ENCODE measurements around the gene GTF3C5. TPM values are rescaled to one million over a fixed set of nuclear protein-coding genes. Genes with fewer than 3 reads are reported as not detected.
A peak's percentile ranks its signal among the peaks of the same experiment; 100 is the strongest.
"Not testable (repeated sequence)": the region's sequence is repeated elsewhere in the genome, so short reads cannot be mapped to it uniquely, and the experiment has no call there.

Gene GTF3C5
- total and polyA plus RNA-seq, 2 donors (not counting 1 experiment from before 2014, with no cell fraction given) = 32.2 to 32.4 TPM

GRCh38 chr9:132996526-132996925, 34.3 kb upstream of the GTF3C5 start:
- TF ChIP-seq CTCF (conservative IDR thresholded peaks at IDR 0.05 in 1 of 2, IDR thresholded peaks at IDR 0.05 in 1 of 2; ENCODE audit: low read depth in 1 of 2, low read length in 2 of 2) (no peak), EZH2 (IDR thresholded peaks at IDR 0.05; ENCODE audit: low read length, missing control alignments) (no peak)

GRCh38 chr9:132997591-132997990, 33.2 kb upstream of the GTF3C5 start:
- Histone ChIP-seq H3K79me2 (ENCODE audit: control insufficient read depth, insufficient read depth, low read length) (no peaks in the 10 kb centered on the region), H3K4me2 (ENCODE audit: extremely low read depth, insufficient read depth, low read length) (no peak overlapping the region), H3K27ac (ENCODE audit: insufficient read depth, low read length) (no peak overlapping the region), H3K4me1 (ENCODE audit: control insufficient read depth, extremely low read depth, insufficient read depth, low read length) (no peaks in the 10 kb centered on the region), H3K9ac (ENCODE audit: insufficient read depth, low read length) (no peak overlapping the region), H4K20me1 (ENCODE audit: control insufficient read depth, extremely low read depth, insufficient read depth, low read length) (no peaks in the 10 kb centered on the region), H3K36me3 (ENCODE audit: control insufficient read depth, insufficient read depth, low read length) (no peaks in the 10 kb centered on the region), H3K4me3 (replicated peaks in 1 of 4; ENCODE audit: control extremely low read depth in 1 of 4, insufficient read depth in 1 of 4, low read depth in 3 of 4, low read length in 4 of 4) (no peak overlapping the region), H3K27me3 (ENCODE audit: control insufficient read depth, insufficient read depth, low read length) (peaks cover 18% of the 10 kb centered on the region), H3K9me3 (ENCODE audit: control insufficient read depth, insufficient read depth, low read depth, low read length) (no peaks in the 10 kb centered on the region), H2AFZ (ENCODE audit: low read length) (no peak overlapping the region)
- no peak for TF ChIP-seq EZH2 (IDR thresholded peaks at IDR 0.05; ENCODE audit: low read length, missing control alignments)
- no peak for TF ChIP-seq CTCF (conservative IDR thresholded peaks at IDR 0.05 in 1 of 2, IDR thresholded peaks at IDR 0.05 in 1 of 2; ENCODE audit: low read depth in 1 of 2, low read length in 2 of 2)
- peak in 1 of 2 donors; percentile 52 for DNase-seq (ENCODE audit: low read depth in 2 of 2)

More at GRCh38 chr9:132996526-132996925, 34.3 kb upstream of the GTF3C5 start:
- H3K9ac ChIP-seq (ENCODE audit: insufficient read depth, low read length) = no peak overlapping the region
- DNase-seq (ENCODE audit: low read depth in 2 of 2) = no peak
- no peak overlapping the region for H2AFZ ChIP-seq (ENCODE audit: low read length)
- no peak overlapping the region for H3K27ac ChIP-seq (ENCODE audit: insufficient read depth, low read length)
- peaks cover 21% of the 10 kb centered on the region for H3K27me3 ChIP-seq (ENCODE audit: control insufficient read depth, insufficient read depth, low read length)
- H3K79me2 ChIP-seq (ENCODE audit: control insufficient read depth, insufficient read depth, low read length) = no peaks in the 10 kb centered on the region
- H3K4me3 ChIP-seq (replicated peaks in 1 of 4; ENCODE audit: control extremely low read depth in 1 of 4, insufficient read depth in 1 of 4, low read depth in 3 of 4, low read length in 4 of 4) = no peak overlapping the region
- H4K20me1 ChIP-seq (ENCODE audit: control insufficient read depth, extremely low read depth, insufficient read depth, low read length) = no peaks in the 10 kb centered on the region
- no peaks in the 10 kb centered on the region for H3K4me1 ChIP-seq (ENCODE audit: control insufficient read depth, extremely low read depth, insufficient read depth, low read length)
- no peaks in the 10 kb centered on the region for H3K9me3 ChIP-seq (ENCODE audit: control insufficient read depth, insufficient read depth, low read depth, low read length)
- no peak overlapping the region for H3K4me2 ChIP-seq (ENCODE audit: extremely low read depth, insufficient read depth, low read length)
- H3K36me3 ChIP-seq (ENCODE audit: control insufficient read depth, insufficient read depth, low read length) = no peaks in the 10 kb centered on the region

GRCh38 chr9:132998221-132998620, 32.6 kb upstream of the GTF3C5 start:
- H3K27ac ChIP-seq (ENCODE audit: insufficient read depth, low read length); H3K9me3 ChIP-seq (ENCODE audit: control insufficient read depth, insufficient read depth, low read depth, low read length); DNase-seq (ENCODE audit: low read depth in 2 of 2); H3K4me3 ChIP-seq (replicated peaks in 1 of 4; ENCODE audit: control extremely low read depth in 1 of 4, insufficient read depth in 1 of 4, low read depth in 3 of 4, low read length in 4 of 4); H3K36me3 ChIP-seq (ENCODE audit: control insufficient read depth, insufficient read depth, low read length); H2AFZ ChIP-seq (ENCODE audit: low read length); H3K4me2 ChIP-seq (ENCODE audit: extremely low read depth, insufficient read depth, low read length); H3K9ac ChIP-seq (ENCODE audit: insufficient read depth, low read length); H3K4me1 ChIP-seq (ENCODE audit: control insufficient read depth, extremely low read depth, insufficient read depth, low read length); H4K20me1 ChIP-seq (ENCODE audit: control insufficient read depth, extremely low read depth, insufficient read depth, low read length); H3K79me2 ChIP-seq (ENCODE audit: control insufficient read depth, insufficient read depth, low read length): not testable (repeated sequence)
- H3K27me3 ChIP-seq (ENCODE audit: control insufficient read depth, insufficient read depth, low read length) = peaks cover 23% of the 10 kb centered on the region
